CD4-positive, alpha-beta T cell treated with Interferon gamma for 1 hour (primary cell): ENCODE data around the gene ENKUR.

Experiments
- DNase-seq: peaks from one replicate; pipeline ENCODE4 v3.0.0-alpha.2; 2020

The ENKUR gene

GRCh38 chr10:25015828-25016375 is at the start of gene ENKUR:
ENKUR (minus strand) TSS chr10:25016158; CDS start chr10:25015936, 222 bp downstream.
- peak; percentile 92 for DNase-seq

GRCh38 chr10:25064401-25064800 is 48.4 kb upstream of the ENKUR start:
- no peak for DNase-seq

- no peak for DNase-seq
Observed at GRCh38 chr10:25063644-25064043, 47.7 kb upstream of the ENKUR start.

- DNase-seq = no peak
Observed at GRCh38 chr10:25063157-25063556, 47.2 kb upstream of the ENKUR start.

GRCh38 chr10:25061711-25062449 is 45.9 kb upstream of the ENKUR start:
- no peak for DNase-seq

GRCh38 chr10:25061125-25061524 is 45.2 kb upstream of the ENKUR start:
- no peak for DNase-seq

- no peak for DNase-seq
Observed at GRCh38 chr10:25059990-25060389, 44.0 kb upstream of the ENKUR start.

GRCh38 chr10:25057886-25058285 is 41.9 kb upstream of the ENKUR start:
- no peak for DNase-seq

- no peak for DNase-seq
Observed at GRCh38 chr10:25056726-25057125, 40.8 kb upstream of the ENKUR start.

GRCh38 chr10:25052012-25052411 is 36.1 kb upstream of the ENKUR start:
- DNase-seq = no peak

- DNase-seq = no peak
Observed at GRCh38 chr10:25050402-25050801, 34.4 kb upstream of the ENKUR start.

GRCh38 chr10:25049966-25050365 is 34.0 kb upstream of the ENKUR start:
- no peak for DNase-seq

- DNase-seq = no peak
Observed at GRCh38 chr10:25048450-25048849, 32.5 kb upstream of the ENKUR start.

- DNase-seq = no peak
Observed at GRCh38 chr10:25047591-25048301, 31.8 kb upstream of the ENKUR start.

GRCh38 chr10:25047088-25047487 is 31.1 kb upstream of the ENKUR start:
- DNase-seq = no peak

GRCh38 chr10:25046641-25047040 is 30.7 kb upstream of the ENKUR start:
- DNase-seq = no peak

GRCh38 chr10:25039531-25039930 is 23.6 kb upstream of the ENKUR start:
- no peak for DNase-seq

- no peak for DNase-seq
Observed at GRCh38 chr10:25038325-25038724, 22.4 kb upstream of the ENKUR start.

- no peak for DNase-seq
Observed at GRCh38 chr10:25036381-25036780, 20.4 kb upstream of the ENKUR start.

GRCh38 chr10:25029519-25029918 is 13.6 kb upstream of the ENKUR start:
- DNase-seq = no peak

- no peak for DNase-seq
Observed at GRCh38 chr10:25028711-25029110, 12.8 kb upstream of the ENKUR start.

GRCh38 chr10:25026463-25026862 is 10.5 kb upstream of the ENKUR start:
- DNase-seq = no peak

- DNase-seq = no peak
Observed at GRCh38 chr10:25024528-25024927, 8.6 kb upstream of the ENKUR start.

- no peak for DNase-seq
Observed at GRCh38 chr10:25023278-25023677, 7.3 kb upstream of the ENKUR start.
